Globus pallidus (tissue), 1 donor: ENCODE measurements around the gene LUM.

ENCODE experiments used
- DNase-seq: peaks from one replicate; pipeline ENCODE4 v3.0.0-alpha.2; 2015; ENCODE audit warnings: low spot score

Gene LUM

GRCh38 chr12:91111366-91112325 lies at the start of gene LUM:
TSS of gene LUM (minus strand) at chr12:91111494. CDS start at chr12:91108979, 2,515 bp downstream.
- DNase-seq: no peak

GRCh38 chr12:91161009-91161408 lies 49.7 kb upstream of the LUM start:
- DNase-seq: no peak

GRCh38 chr12:91155990-91156389 lies 44.7 kb upstream of the LUM start:
- no peak for DNase-seq

- no peak for DNase-seq
Observed at GRCh38 chr12:91154131-91154530, 42.8 kb upstream of the LUM start.

- no peak for DNase-seq
Observed at GRCh38 chr12:91144053-91144452, 32.8 kb upstream of the LUM start.

- DNase-seq: no peak
Observed at GRCh38 chr12:91143206-91143605, 31.9 kb upstream of the LUM start.

- DNase-seq: no peak
Observed at GRCh38 chr12:91142221-91142631, 30.9 kb upstream of the LUM start.

- no peak for DNase-seq
Observed at GRCh38 chr12:91140026-91140931, 29.0 kb upstream of the LUM start.

- DNase-seq: no peak
Observed at GRCh38 chr12:91139286-91139685, 28.0 kb upstream of the LUM start.

- no peak for DNase-seq
Observed at GRCh38 chr12:91138337-91138920, 27.1 kb upstream of the LUM start.

- no peak for DNase-seq
Observed at GRCh38 chr12:91133871-91134270, 22.6 kb upstream of the LUM start.

GRCh38 chr12:91129662-91130362 lies 18.5 kb upstream of the LUM start:
- DNase-seq: no peak

GRCh38 chr12:91127751-91128150 lies 16.5 kb upstream of the LUM start:
- no peak for DNase-seq

GRCh38 chr12:91127306-91127705 lies 16.0 kb upstream of the LUM start:
- DNase-seq: no peak

- DNase-seq: no peak
Observed at GRCh38 chr12:91126516-91126915, 15.2 kb upstream of the LUM start.

GRCh38 chr12:91123236-91123916 lies 12.1 kb upstream of the LUM start:
- no peak for DNase-seq

GRCh38 chr12:91120781-91121180 lies 9.5 kb upstream of the LUM start:
- no peak for DNase-seq

- no peak for DNase-seq
Observed at GRCh38 chr12:91119089-91119488, 7.8 kb upstream of the LUM start.

GRCh38 chr12:91113621-91114020 lies 2.3 kb upstream of the LUM start:
- DNase-seq: no peak

GRCh38 chr12:91110311-91110924 lies 876 bp downstream of the LUM start:
- no peak for DNase-seq
